K562 (cell line): Measurements from ENCODE around the gene SFPQ. TPM values are rescaled to one million over a fixed set of nuclear protein-coding genes. Genes with fewer than 3 reads are reported as not detected.
A peak's percentile ranks its signal among the peaks of the same experiment; 100 is the strongest.

Source experiments
- BRCA1 ChIP-seq, 2 experiments: fragments of 450-650 bp in 1 of 2; sonication (generic) in 1 of 2; formaldehyde crosslinking in 1 of 2; IDR thresholded peaks; 2 replicates each; pipeline versions ENCODE4 v1.5.0 to v1.6.1; 2017 to 2020; ENCODE audit warnings: mild to moderate bottlenecking in 1 of 2, missing genetic modification reagents in 1 of 2
- KDM5B ChIP-seq: fragments of 200-600 bp; sonication (generic); IDR thresholded peaks from 2 replicates; pipeline ENCODE4 v1.6.1; 2012; ENCODE audit warnings: low read depth, mild to moderate bottlenecking, moderate library complexity, low read length, control low read depth, inconsistent platforms; ENCODE audit not compliant: insufficient replicate concordance
- RNF2 ChIP-seq: sonication (generic); IDR thresholded peaks from 2 replicates; pipeline ENCODE4 v1.6.1; 2016
- ZNF184 ChIP-seq: sonication (generic); formaldehyde crosslinking; IDR thresholded peaks from 2 replicates; pipeline ENCODE4 v1.5.0; 2020; ENCODE audit warnings: missing genetic modification reagents
- polyA plus RNA-seq, 8 experiments: library from polyadenylated mRNA; depleted of rRNA in 4 of 8; stranded (reverse) in 5 of 8; unstranded in 3 of 8; fragments of >200 nt; fragmentation: Nextera tagmentation in 2 of 8; fragmentation: Illumina TruSeq in 1 of 8; extraction: Ambion mirVana in 2 of 8; extraction: Trizol in 1 of 8; gene quantifications; 2 replicates each; pipeline versions ENCODE4 v1.2.1 to v1.2.3, GENCODE V29; 2011 to 2014; ENCODE audit warnings: inconsistent platforms in 1 of 8, missing spikeins in 1 of 8
- total RNA-seq, 7 experiments: library from RNA; depleted of rRNA in 6 of 7; stranded (reverse); fragments of >200 nt in 6 of 7; fragmentation: Illumina TruSeq in 2 of 7; extraction: Trizol in 2 of 7; gene quantifications; 2 replicates each; pipeline versions ENCODE4 v1.2.1 to v1.2.3, GENCODE V29; 2011 to 2021; ENCODE audit warnings: low replicate concordance in 1 of 7
- TF ChIP-seq, protein P1 (sequence below): fragments of 200-800 bp; sonication (Bioruptor generic); IDR thresholded peaks from 2 replicates; pipeline ENCODE4 v1.6.1; 2017; ENCODE audit warnings: missing genetic modification characterization, missing compliant biosample characterization
- TF ChIP-seq, protein P2 (sequence below): fragments of 250-450 bp; sonication (Bioruptor Pico); IDR thresholded peaks from 2 replicates; pipeline ENCODE4 v1.4.0; 2020; ENCODE audit warnings: mild to moderate bottlenecking
- TF ChIP-seq, protein P3 (sequence below): fragments of 450-650 bp; IDR thresholded peaks from 2 replicates; pipeline ENCODE4 v1.6.1; 2017; ENCODE audit warnings: antibody characterized with exemption
- TF ChIP-seq, protein P4 (sequence below), 2 experiments: fragments of 450-650 bp; conservative IDR thresholded peaks; 2 replicates each; pipeline ENCODE4 v1.6.1; 2017; ENCODE audit warnings: mild to moderate bottlenecking in 2 of 2, moderate library complexity in 2 of 2
- TF ChIP-seq, protein P5 (sequence below): fragments of 450-650 bp; IDR thresholded peaks from 2 replicates; pipeline ENCODE4 v1.6.1; 2016; ENCODE audit warnings: borderline replicate concordance
- TF ChIP-seq, protein P6 (sequence below): fragments of 450-650 bp; formaldehyde crosslinking; IDR thresholded peaks from 2 replicates; pipeline ENCODE4 v1.4.0; 2022; ENCODE audit warnings: missing genetic modification characterization

SFPQ gene
- total and polyA plus RNA-seq, 9 of the 15 experiments (the other 6 are each of a cell fraction or from before 2014, with no cell fraction given), result 69.7 to 562 (median 399) TPM

DNA sequence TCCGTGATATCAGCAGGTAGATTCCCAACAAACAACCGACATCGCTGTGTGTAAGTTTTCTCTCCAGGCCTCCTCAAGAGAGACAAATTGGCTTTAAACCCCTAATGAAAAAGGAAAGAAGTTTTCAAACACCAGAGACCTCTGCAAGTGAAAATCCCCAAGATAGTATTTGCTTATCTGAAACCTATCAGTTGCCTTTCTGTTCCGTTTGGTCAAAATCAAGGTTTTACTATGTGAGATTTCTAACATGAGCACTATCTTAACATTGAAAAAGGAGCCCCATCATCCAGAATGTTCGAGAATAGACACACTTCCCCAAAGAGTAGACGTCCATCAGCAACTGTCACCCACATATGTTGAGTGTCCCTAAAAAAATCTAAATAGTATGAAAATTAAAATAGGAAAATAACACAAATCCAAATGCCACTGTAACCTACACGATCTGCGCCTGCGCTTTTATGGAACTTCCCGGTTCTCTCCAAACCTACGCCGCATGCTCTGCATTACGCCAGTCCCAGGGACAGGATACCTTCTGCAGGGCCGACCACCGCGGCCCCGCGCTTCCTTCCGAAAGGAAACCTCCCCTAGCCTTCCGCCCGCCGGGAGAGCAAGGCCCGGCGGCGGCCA is 1.4 kb downstream of the SFPQ start (continued):
- TF ChIP-seq, protein P1, sequence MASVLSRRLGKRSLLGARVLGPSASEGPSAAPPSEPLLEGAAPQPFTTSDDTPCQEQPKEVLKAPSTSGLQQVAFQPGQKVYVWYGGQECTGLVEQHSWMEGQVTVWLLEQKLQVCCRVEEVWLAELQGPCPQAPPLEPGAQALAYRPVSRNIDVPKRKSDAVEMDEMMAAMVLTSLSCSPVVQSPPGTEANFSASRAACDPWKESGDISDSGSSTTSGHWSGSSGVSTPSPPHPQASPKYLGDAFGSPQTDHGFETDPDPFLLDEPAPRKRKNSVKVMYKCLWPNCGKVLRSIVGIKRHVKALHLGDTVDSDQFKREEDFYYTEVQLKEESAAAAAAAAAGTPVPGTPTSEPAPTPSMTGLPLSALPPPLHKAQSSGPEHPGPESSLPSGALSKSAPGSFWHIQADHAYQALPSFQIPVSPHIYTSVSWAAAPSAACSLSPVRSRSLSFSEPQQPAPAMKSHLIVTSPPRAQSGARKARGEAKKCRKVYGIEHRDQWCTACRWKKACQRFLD (CRISPR knock-in tag), result no peak
- TF ChIP-seq BRCA1 (IDR thresholded peaks at IDR 0.05) (no peak), BRCA1 (CRISPR knock-in tag; IDR thresholded peaks at IDR 0.05) (0 out of 2 replicates have a peak, but pooled peaks have one; percentile 9), ZNF184 (no peak), KDM5B (peak; percentile 56), RNF2 (no peak)
- TF ChIP-seq, protein P2, sequence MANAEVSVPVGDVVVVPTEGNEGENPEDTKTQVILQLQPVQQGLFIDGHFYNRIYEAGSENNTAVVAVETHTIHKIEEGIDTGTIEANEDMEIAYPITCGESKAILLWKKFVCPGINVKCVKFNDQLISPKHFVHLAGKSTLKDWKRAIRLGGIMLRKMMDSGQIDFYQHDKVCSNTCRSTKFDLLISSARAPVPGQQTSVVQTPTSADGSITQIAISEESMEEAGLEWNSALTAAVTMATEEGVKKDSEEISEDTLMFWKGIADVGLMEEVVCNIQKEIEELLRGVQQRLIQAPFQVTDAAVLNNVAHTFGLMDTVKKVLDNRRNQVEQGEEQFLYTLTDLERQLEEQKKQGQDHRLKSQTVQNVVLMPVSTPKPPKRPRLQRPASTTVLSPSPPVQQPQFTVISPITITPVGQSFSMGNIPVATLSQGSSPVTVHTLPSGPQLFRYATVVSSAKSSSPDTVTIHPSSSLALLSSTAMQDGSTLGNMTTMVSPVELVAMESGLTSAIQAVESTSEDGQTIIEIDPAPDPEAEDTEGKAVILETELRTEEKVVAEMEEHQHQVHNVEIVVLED (CRISPR knock-in tag), result no peak
- TF ChIP-seq, protein P3, sequence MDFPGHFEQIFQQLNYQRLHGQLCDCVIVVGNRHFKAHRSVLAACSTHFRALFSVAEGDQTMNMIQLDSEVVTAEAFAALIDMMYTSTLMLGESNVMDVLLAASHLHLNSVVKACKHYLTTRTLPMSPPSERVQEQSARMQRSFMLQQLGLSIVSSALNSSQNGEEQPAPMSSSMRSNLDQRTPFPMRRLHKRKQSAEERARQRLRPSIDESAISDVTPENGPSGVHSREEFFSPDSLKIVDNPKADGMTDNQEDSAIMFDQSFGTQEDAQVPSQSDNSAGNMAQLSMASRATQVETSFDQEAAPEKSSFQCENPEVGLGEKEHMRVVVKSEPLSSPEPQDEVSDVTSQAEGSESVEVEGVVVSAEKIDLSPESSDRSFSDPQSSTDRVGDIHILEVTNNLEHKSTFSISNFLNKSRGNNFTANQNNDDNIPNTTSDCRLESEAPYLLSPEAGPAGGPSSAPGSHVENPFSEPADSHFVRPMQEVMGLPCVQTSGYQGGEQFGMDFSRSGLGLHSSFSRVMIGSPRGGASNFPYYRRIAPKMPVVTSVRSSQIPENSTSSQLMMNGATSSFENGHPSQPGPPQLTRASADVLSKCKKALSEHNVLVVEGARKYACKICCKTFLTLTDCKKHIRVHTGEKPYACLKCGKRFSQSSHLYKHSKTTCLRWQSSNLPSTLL, result no peak
- TF ChIP-seq, protein P4, sequence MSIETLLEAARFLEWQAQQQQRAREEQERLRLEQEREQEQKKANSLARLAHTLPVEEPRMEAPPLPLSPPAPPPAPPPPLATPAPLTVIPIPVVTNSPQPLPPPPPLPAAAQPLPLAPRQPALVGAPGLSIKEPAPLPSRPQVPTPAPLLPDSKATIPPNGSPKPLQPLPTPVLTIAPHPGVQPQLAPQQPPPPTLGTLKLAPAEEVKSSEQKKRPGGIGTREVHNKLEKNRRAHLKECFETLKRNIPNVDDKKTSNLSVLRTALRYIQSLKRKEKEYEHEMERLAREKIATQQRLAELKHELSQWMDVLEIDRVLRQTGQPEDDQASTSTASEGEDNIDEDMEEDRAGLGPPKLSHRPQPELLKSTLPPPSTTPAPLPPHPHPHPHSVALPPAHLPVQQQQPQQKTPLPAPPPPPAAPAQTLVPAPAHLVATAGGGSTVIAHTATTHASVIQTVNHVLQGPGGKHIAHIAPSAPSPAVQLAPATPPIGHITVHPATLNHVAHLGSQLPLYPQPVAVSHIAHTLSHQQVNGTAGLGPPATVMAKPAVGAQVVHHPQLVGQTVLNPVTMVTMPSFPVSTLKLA (conservative IDR thresholded peaks at IDR 0.05), result peak in 1 of 2 experiments; percentile 38; a peak in 2 of 4 replicates
- TF ChIP-seq, protein P5, sequence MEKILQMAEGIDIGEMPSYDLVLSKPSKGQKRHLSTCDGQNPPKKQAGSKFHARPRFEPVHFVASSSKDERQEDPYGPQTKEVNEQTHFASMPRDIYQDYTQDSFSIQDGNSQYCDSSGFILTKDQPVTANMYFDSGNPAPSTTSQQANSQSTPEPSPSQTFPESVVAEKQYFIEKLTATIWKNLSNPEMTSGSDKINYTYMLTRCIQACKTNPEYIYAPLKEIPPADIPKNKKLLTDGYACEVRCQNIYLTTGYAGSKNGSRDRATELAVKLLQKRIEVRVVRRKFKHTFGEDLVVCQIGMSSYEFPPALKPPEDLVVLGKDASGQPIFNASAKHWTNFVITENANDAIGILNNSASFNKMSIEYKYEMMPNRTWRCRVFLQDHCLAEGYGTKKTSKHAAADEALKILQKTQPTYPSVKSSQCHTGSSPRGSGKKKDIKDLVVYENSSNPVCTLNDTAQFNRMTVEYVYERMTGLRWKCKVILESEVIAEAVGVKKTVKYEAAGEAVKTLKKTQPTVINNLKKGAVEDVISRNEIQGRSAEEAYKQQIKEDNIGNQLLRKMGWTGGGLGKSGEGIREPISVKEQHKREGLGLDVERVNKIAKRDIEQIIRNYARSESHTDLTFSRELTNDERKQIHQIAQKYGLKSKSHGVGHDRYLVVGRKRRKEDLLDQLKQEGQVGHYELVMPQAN, result peak; percentile 60; the same call in 1 of the 2 replicates
- TF ChIP-seq, protein P6, sequence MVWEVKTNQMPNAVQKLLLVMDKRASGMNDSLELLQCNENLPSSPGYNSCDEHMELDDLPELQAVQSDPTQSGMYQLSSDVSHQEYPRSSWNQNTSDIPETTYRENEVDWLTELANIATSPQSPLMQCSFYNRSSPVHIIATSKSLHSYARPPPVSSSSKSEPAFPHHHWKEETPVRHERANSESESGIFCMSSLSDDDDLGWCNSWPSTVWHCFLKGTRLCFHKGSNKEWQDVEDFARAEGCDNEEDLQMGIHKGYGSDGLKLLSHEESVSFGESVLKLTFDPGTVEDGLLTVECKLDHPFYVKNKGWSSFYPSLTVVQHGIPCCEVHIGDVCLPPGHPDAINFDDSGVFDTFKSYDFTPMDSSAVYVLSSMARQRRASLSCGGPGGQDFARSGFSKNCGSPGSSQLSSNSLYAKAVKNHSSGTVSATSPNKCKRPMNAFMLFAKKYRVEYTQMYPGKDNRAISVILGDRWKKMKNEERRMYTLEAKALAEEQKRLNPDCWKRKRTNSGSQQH, result 0 out of 2 replicates have a peak, but pooled peaks have one; percentile 5
